Prostate gland (tissue), 2 donors: ENCODE results near the gene FAM180B.

Experiments
- CTCF ChIP-seq, 4 experiments: fragments of 200-600 bp in 2 of 4; fragments of 450-650 bp in 2 of 4; sonication (generic) in 2 of 4; IDR thresholded peaks; 1 replicate in 3 of 4; 2 replicates in 1 of 4; pipeline ENCODE4 v1.5.1; 2016 to 2019; ENCODE audit warnings: antibody characterized with exemption in 4 of 4, mild to moderate bottlenecking in 2 of 4, moderate library complexity in 2 of 4
- POLR2A ChIP-seq: fragments of 450-650 bp; IDR thresholded peaks from one replicate; pipeline ENCODE4 v1.6.1; 2016; ENCODE audit warnings: antibody characterized with exemption, mild to moderate bottlenecking

- TF ChIP-seq CTCF (IDR thresholded peaks at IDR 0.05) = no peak
- no peak for TF ChIP-seq POLR2A
Measured at GRCh38 chr11:47566149-47566698, 20.3 kb upstream of the FAM180B start.
